GM18507 (cell line): Measurements from ENCODE around the gene ASH1L.
"Not testable (repeated sequence)": the region's sequence is repeated elsewhere in the genome, so short reads cannot be mapped to it uniquely, and the experiment has no call there.

Experiments
- DNase-seq: peaks from one replicate; pipeline ENCODE4 v3.0.0; 2011; ENCODE audit warnings: low read depth; ENCODE audit not compliant: insufficient read length; ENCODE audit errors: extremely low spot score
- FAIRE-seq: peaks from 2 replicates; lab custom pipeline; 2011; peaks lifted over from hg19 to GRCh38; lab: Jason Lieb, UNC

ASH1L gene

DNA sequence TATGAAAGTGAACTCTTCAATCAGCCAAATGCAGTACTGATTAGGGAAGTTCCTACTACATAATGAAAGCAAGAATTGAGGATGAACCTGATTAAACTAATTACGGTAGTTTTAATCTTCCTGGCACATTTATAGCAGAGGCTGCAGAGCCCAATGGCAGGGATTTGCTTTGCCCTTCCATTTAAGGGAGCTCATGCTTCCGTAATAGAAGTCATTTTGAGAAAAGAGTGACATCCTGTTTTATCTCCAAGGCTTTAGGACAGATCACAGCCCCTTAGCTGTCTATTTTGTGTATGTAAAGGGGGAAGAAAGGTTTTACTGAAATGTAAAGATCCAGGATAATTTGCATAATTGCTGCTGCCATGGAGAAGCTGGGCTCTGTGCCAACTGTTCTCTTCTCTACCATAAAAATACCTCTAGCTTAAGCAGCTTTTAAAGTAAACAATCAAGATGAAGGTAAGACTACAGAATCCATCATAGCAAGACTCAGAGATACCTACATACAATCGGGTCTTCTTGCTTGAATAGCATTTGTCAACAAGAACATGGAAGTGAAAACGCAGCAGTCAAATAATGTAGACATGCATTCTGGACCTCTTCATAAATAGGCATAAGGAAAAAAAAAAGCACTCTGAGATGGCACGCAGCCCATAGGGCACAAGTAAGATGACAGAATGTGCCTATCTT is 62.5 kb downstream of the ASH1L start:
- peak; percentile 78 for FAIRE-seq
- DNase-seq = no peak

DNA sequence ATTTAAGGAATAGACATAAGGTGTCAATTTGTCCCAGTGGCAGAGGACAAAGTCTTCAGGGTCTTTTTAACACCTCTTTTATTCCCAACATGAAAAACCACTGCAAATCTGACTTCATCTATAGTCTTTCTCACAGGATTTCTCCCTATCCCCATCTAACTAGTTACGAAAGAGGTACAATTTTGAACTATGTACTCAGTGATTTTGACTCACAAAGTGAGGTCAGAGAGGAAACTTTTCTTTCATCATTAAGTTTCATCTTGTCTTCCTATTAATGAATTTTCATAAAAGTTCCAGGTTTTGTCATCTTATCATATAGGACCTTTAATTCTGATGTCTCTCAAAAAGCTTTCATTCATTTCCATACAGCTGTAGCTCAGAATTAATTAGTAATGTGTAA is 63.3 kb downstream of the ASH1L start:
- FAIRE-seq = no peak
- DNase-seq = no peak

DNA sequence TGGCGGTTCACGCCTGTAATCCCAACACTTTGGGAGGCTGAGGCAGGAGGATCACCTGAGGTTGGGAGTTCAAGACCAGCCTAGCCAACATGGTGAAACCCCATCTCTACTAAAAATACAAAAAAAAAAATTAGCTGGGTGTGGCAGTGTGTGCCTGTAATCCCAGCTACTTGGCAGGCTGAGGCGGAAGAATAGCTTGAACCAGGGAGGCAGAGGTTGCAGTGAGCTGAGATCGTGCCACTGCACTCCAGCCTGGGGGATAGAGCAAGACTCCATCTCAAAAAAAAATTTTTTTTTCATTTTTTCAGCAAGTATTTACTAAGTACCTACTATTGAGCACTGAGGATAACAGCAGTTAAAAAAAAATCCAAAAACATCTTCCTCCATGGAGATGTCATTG is 69.0 kb downstream of the ASH1L start:
- DNase-seq, FAIRE-seq: not testable (repeated sequence)

DNA sequence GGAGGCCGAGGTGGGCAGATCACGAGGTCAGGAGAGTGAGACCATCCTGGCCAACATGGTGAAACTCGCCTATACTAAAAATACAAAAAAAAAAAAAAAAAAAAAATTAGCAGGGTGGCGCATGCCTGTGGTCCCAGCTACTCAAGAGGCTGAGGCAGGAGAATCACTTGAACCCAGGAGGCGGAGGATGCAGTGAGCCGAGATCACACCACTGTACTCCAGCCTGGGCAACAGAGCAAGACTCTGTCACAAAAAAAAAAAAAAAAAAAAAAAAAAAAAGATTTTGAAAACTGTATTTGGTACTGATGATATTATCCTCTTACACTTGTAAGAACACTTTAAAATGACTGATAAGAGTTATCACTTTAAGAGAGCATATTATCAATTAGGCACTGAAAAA is 74.2 kb downstream of the ASH1L start:
- DNase-seq, FAIRE-seq: not testable (repeated sequence)

DNA sequence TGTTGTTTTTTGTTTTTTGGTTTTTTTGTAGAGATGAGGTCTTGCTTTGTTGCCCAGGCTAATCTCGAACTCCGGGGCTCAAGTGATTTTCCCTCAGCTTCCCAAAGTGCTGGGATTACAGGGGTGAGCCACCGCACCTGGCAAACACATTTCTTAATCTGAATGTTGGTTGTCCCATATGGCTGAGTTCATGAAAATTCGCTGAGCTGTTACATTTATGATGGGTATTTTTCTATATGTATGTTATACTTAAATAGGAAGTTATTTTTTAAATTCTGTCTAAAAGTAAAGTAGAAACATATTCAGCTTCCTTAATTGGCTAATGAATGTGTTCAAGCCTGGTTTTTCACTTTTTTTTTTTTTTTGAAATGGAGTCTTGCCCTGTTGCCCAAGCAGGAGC is 75.1 kb downstream of the ASH1L start:
- DNase-seq = no peak
- peak; percentile 38 for FAIRE-seq

- not testable (repeated sequence) for FAIRE-seq
Observed at GRCh38 chr1:155486952-155487351, 75.7 kb downstream of the ASH1L start.

DNA sequence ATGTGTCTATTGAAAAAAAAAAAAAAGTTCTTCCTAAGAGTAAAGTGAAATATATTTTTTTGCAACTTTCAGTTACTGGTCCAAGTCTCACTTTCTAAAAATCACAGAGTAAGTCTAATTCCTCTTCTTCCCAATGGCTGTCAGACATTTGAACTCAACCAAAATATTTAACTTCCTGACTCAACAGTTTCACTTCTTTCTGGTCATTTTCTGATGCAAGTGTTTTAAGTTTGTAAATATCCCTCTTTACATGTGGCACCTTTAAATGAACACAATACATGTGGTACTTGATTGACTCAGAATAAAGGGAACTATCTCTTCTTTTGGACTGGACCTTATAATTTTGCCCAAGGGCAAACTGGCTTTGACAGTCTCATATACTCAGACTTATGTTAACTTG is 76.7 kb downstream of the ASH1L start:
- no peak for DNase-seq
- peak; percentile 76 for FAIRE-seq

More at GRCh38 chr1:155486952-155487351, 75.7 kb downstream of the ASH1L start:
- not testable (repeated sequence) for DNase-seq

DNA sequence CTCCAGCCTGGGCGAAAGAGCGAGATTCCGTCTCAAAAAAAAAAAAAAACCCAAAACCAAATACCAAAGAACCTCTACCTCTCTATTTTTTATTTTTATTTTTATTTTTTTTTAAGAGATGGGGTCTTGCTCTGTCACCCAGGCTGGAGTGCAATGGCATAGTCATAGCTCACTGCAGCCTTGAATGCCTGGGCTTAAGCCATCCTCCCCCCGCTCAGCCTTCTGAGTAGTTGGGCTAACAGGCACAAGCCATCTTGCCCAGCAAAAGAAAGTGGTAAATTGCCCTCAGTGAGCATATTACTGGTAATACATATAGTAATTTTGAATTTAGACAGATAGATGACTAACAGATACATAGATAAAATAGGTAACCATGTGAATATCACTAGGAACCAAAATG is 77.4 kb downstream of the ASH1L start:
- DNase-seq = no peak
- FAIRE-seq = no peak

DNA sequence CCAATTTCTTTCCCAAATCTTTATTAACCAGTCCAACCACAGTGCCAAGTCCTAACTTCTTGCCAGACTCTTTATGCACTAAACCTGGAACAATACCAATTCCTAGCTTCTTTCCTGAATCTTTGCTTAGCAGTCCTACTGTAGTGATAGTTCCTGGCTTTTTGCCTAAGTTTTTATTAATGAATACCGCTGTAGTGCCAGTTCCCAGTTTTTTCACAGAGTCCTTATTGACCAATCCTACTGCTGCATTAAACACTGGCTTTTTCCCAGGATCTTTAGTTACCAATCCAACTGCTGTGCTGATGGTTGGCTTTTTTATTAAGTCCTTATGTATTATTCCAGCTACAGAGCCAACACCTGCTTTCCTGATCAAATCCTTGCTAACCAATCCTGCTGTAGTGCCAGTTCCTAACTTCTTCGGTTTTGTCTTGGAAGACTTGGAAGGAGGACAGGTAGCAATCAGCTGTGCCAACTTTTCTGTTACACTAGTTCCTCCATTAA is 80.8 kb downstream of the ASH1L start:
- FAIRE-seq (peak; percentile 9), DNase-seq (no peak)

DNA sequence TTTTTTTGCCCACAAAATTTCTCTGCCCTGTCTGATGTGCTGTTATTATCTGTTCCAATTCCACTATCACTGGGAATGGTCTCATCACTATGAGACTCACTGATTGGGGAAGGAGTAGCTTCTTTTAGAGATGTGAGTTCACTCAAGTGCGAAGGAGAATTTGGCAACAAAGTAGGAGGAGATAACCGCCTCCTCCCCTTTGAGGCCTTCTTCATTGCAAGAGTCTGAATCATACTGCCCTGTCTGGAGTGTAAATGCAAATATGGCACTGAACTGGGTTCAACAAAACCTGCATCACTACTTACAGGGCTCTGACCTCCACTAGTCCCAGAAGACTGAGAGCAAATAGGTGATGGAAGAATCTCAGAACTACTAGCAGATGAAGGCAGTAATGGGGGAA is 83.4 kb downstream of the ASH1L start:
- FAIRE-seq = peak; percentile 59
- DNase-seq = no peak

DNA sequence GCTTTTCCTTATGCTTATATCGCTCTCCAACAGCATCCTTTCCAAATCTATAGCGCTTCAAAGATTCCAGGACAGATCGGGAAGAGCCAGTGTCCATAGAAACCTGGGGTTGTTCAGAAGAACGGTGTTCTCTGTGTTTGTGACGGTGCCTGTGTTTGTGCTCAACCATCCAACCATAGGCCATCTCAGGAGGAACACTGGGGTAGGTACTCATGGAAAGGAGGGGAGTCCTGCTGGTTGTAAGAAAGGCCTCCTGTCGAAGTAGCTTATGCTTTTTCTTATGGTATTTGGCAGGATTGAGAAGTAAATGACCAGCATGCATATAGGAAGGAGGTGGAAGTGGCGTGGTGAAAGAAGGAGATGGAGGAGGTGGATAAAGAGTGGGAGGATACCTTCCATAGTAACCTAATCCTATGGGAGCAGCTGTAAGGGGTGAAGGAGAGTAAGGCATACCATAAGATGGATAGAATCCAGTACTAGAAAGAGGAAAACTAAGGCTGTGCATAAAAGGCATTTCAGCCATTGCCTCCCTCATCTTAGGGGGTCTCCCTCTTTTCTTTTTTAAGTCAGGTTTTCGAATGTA is 84.2 kb downstream of the ASH1L start:
- FAIRE-seq (no peak), DNase-seq (no peak)

GRCh38 chr1:155474146-155474545 is 88.5 kb downstream of the ASH1L start:
- DNase-seq (no peak), FAIRE-seq (no peak)

DNA sequence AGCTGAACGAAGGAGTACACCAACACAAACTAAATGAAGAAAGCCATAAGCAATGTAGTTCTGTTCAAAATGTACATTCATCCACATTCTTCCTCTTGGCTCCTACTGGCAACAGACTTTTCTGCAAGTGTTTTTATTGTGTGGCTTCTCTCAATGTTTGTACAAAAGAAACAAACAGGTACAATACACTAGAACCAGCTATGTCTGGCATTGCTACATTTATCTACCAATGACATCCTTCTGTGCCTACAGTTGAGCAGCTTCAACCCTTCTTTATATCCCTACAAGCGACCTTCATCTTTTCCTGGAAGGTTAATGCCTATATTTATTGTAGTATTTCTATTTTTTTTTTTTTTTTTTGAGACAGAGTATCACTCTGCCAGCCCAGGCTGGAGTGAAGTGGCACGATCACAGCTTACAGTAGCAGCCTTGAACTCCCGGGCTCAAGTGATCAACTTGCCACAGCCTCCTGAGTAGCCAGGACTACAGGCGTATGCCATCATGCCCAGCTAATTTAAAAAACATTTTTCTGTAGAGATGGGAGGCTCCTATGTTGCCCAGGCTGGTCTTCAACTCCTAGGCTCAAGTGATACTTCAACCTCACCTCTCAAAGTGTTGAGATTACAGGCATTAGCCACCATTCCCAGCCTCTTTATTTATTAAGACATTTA is 89.3 kb downstream of the ASH1L start:
- DNase-seq = no peak
- no peak for FAIRE-seq

GRCh38 chr1:155472491-155473083 is 90.0 kb downstream of the ASH1L start:
- DNase-seq = no peak
- no peak for FAIRE-seq

DNA sequence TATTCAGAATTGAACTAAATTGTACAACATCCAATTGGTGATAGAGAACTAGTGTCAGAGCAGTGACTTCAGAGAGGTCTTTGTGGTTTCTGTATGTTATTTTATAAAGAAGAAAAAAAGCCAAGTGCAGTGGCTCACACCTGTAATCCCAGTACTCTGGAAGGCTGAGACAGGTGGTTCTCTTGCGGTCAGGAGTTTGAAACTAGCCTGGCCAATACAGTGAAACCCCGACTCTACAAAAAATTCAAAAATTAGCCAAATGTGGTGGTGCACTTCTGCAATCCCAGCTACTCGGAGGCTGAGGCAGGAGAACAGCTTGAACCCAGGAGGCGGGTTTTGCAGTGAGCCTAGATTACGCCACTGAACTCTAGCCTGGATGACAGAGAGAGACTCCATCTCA is 90.7 kb downstream of the ASH1L start:
- DNase-seq (no peak), FAIRE-seq (no peak)

DNA sequence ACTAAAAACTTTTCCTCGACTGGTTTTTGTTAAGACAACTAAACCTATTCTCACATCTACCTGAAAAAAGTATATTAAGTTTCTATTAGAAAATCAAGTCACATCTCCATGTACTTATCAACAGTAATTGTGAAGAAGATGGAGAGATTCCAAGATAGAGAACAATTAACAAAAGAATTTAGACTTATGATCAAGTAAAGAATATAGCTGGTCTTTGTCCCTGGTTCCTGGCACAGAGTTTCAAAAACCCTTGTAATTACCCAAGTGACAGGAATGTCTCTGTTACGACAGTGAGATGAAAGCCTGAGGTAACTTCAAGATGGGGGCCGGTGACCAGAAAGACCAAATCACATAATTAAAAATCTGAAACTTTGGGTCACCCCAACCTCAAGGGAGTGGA is 91.6 kb downstream of the ASH1L start:
- no peak for DNase-seq
- FAIRE-seq = peak; percentile 5

DNA sequence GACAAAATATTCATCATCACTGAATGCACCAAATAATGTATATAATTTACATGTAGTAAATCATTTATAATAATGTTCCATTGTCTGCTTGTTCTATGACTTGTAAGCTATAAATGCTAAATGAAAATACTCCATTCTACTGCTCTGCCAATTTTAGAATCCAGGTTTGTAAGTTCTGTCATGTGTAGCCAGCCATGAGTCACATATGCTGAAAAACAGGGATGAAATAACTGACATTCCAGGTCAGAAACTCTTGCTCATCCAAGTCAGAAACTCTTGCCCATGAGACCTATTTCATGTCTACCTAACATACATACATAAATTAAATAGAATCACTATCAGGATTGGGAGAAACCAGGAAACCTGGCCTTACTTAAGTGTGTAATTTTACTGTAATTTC is 95.6 kb downstream of the ASH1L start:
- FAIRE-seq (no peak), DNase-seq (no peak)

GRCh38 chr1:155466617-155466972 is 96.0 kb downstream of the ASH1L start:
- DNase-seq (no peak), FAIRE-seq (peak; percentile 64)

GRCh38 chr1:155463865-155464650 is 98.5 kb downstream of the ASH1L start:
- FAIRE-seq = no peak

DNA sequence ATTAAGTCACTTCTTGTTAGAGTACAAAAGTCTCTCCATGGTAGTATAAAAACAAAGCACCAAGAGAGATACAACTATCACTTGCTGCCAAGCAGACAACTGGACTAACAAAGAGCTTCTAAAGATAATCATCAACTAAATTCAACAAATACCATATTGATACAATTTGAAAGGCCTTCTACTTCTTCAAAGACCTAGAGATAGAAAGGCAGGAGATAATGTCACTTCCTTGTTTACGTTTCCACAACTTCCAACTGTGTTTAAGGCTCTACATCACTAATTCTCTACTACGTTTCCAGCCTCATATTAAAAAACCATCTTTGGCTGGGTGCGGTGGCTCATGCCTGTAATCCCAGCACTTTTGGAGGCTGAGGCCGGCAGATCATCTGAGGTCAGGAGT is 104.5 kb downstream of the ASH1L start:
- DNase-seq (no peak), FAIRE-seq (no peak)

More at GRCh38 chr1:155463865-155464650, 98.5 kb downstream of the ASH1L start:
- no peak for DNase-seq
